RWPE1 (cell line): ENCODE results near the gene BTG4.

ENCODE experiments used
- CTCF ChIA-PET: fragments of 350-600 bp; sonication (Branson Sonifier 250); formaldehyde crosslinking; extraction: SDS; loops from one replicate; lab custom pipeline; 2021; lab: Yijun Ruan, JAX
- POLR2A ChIA-PET: fragments of 400-600 bp; formaldehyde crosslinking; extraction: SDS; loops from one replicate; lab custom pipeline; 2020; ENCODE audit warnings: antibody characterized with exemption; ENCODE audit not compliant: low non-redundant PET; lab: Yijun Ruan, JAX
- DNase-seq: peaks from one replicate; pipeline ENCODE4 v3.0.0; 2012; ENCODE audit warnings: low spot score
- H3K27ac ChIP-seq: fragments of 450-650 bp; 2 replicates; pipeline ENCODE4 v1.5.1; 2017
- CTCF ChIP-seq: fragments of 450-650 bp; conservative IDR thresholded peaks from 2 replicates; pipeline ENCODE4 v1.5.1; 2017; ENCODE audit warnings: low read depth, mild to moderate bottlenecking

Gene BTG4

GRCh38 chr11:111514216-111515031 lies 2.2 kb upstream of the BTG4 start, which contains the start of gene HOATZ:
Gene HOATZ, plus strand, starts transcription at chr11:111514778. Its CDS starts 7 bp downstream, at chr11:111514785.
- CTCF ChIA-PET: no interaction called here
- no peak for DNase-seq
- H3K27ac ChIP-seq: no peak within 1 kb of the TSS
- POLR2A ChIA-PET: no interaction called here
- TF ChIP-seq CTCF: no peak

- TF ChIP-seq CTCF: no peak
Observed at GRCh38 chr11:111513240-111513605, 1.0 kb upstream of the BTG4 start.

GRCh38 chr11:111510311-111510710 lies 1.9 kb downstream of the BTG4 start:
- POLR2A ChIA-PET: no interaction called here
- H3K27ac ChIP-seq: no peak overlapping the region
- no peak for TF ChIP-seq CTCF
- CTCF ChIA-PET: no interaction called here
- DNase-seq: peak; percentile 84

More at GRCh38 chr11:111513240-111513605, 1.0 kb upstream of the BTG4 start:
- no peak overlapping the region for H3K27ac ChIP-seq
- CTCF ChIA-PET: interaction anchor here (0.5 kb wide), 1 partner anchor 66 kb away, joined by 3 read pairs; no protein-coding TSS in a partner anchor
- POLR2A ChIA-PET: no interaction called here
- peak; percentile 37 for DNase-seq

GRCh38 chr11:111502611-111503010 lies 9.6 kb downstream of the BTG4 start:
- POLR2A ChIA-PET: no interaction called here
- no peak for DNase-seq
- H3K27ac ChIP-seq: no peak overlapping the region
- TF ChIP-seq CTCF: no peak
- CTCF ChIA-PET: interaction anchor here (0.6 kb wide), 1 partner anchor 23 kb away, joined by 3 read pairs; no protein-coding TSS in a partner anchor

- H3K27ac ChIP-seq: no peak overlapping the region
- DNase-seq: no peak
- ChIA-PET POLR2A (no interaction called here), CTCF (interaction anchor here (0.6 to 0.7 kb wide), 2 partner anchors 57 to 103 kb away, joined by 4 to 5 read pairs; no protein-coding TSS in a partner anchor)
- TF ChIP-seq CTCF: no peak
Observed at GRCh38 chr11:111500481-111500880, 11.7 kb downstream of the BTG4 start.

- no peak for TF ChIP-seq CTCF
- CTCF ChIA-PET: no interaction called here
Observed at GRCh38 chr11:111499483-111499882, 12.7 kb downstream of the BTG4 start.

More at GRCh38 chr11:111499483-111499882, 12.7 kb downstream of the BTG4 start:
- no peak for DNase-seq
- H3K27ac ChIP-seq: no peak overlapping the region
- POLR2A ChIA-PET: no interaction called here
